Lower leg skin (tissue), 4 donors: ENCODE measurements around the gene HGS. TPM values are rescaled to one million over a fixed set of nuclear protein-coding genes. Genes with fewer than 3 reads are reported as not detected.

Experiments
- DNase-seq, 2 donors: peaks; one replicate each; pipeline ENCODE4 v3.0.0-alpha.2; 2019; ENCODE audit warnings: low spot score in 2 of 2
- H3K4me3 ChIP-seq: fragments of 200-600 bp; sonication (generic); 2 replicates; pipeline ENCODE4 v1.5.1; 2017; ENCODE audit warnings: mild to moderate bottlenecking, low read depth; ENCODE audit not compliant: poor library complexity, severe bottlenecking
- POLR2A ChIP-seq, 2 donors: fragments of 450-650 bp; IDR thresholded peaks; one replicate each; pipeline ENCODE4 v1.6.1; 2016 to 2017; ENCODE audit warnings: antibody characterized with exemption in 2 of 2, mild to moderate bottlenecking in 1 of 2, moderate library complexity in 1 of 2
- WGBS, 2 donors: methylation state at CpG; one replicate each; pipeline ENCODE4 v1.1.5; 2018; 5-methylcytosine and 5-hydroxymethylcytosine counted together
- intact Hi-C: fragments of 100-400 bp; cut with DNase I; formaldehyde crosslinking; loops from one replicate; pipeline ENCODE4 v1.15.0; 2023; ENCODE audit warnings: low total_unique reads
- total RNA-seq, 4 donors: library from RNA; depleted of rRNA; stranded (reverse); fragments of >200 nt; gene quantifications; one replicate each; pipeline ENCODE4 v1.1.0, GENCODE V29; 2016
- TF ChIP-seq, protein P1 (sequence below), 3 donors: fragments of 450-650 bp; IDR thresholded peaks; one replicate each; pipeline ENCODE4 v1.5.1; 2016; ENCODE audit warnings: antibody characterized with exemption in 3 of 3, mild to moderate bottlenecking in 3 of 3, moderate library complexity in 2 of 3

The HGS gene
- total RNA-seq, 4 donors from 2014 or later = 87.0 to 160 (median 92.1) TPM

DNA sequence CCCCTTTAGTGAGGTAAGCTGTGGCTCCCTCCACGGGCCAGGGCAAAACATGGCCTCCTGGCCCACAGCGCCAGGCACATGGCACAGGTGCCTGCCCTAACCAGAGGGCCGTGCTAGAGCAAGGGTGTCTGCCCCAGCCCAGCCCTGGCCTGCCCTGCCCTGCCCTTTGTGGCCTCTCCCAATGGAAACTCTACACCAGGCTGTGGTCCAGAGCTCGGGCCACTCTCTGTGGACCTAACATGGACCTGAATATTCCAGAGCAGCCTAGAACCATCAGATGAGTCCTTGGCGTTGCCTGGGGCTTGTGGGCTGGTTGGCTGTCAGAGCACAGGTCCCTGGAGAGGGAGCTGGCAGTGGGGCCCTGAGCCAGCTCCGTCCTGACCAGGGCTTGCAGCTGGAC is 11.4 kb downstream of the HGS start:
- 70 to 79% methylated on average over 4 to 6 of the region's 6 CpGs for WGBS, 2 donors
- no peak for DNase-seq
- no peak for TF ChIP-seq POLR2A (IDR thresholded peaks at IDR 0.05)
- TF ChIP-seq, protein P1, sequence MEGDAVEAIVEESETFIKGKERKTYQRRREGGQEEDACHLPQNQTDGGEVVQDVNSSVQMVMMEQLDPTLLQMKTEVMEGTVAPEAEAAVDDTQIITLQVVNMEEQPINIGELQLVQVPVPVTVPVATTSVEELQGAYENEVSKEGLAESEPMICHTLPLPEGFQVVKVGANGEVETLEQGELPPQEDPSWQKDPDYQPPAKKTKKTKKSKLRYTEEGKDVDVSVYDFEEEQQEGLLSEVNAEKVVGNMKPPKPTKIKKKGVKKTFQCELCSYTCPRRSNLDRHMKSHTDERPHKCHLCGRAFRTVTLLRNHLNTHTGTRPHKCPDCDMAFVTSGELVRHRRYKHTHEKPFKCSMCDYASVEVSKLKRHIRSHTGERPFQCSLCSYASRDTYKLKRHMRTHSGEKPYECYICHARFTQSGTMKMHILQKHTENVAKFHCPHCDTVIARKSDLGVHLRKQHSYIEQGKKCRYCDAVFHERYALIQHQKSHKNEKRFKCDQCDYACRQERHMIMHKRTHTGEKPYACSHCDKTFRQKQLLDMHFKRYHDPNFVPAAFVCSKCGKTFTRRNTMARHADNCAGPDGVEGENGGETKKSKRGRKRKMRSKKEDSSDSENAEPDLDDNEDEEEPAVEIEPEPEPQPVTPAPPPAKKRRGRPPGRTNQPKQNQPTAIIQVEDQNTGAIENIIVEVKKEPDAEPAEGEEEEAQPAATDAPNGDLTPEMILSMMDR (IDR thresholded peaks at IDR 0.05) = no peak
- intact Hi-C loops = no loop called here
- no peak overlapping the region for H3K4me3 ChIP-seq

DNA sequence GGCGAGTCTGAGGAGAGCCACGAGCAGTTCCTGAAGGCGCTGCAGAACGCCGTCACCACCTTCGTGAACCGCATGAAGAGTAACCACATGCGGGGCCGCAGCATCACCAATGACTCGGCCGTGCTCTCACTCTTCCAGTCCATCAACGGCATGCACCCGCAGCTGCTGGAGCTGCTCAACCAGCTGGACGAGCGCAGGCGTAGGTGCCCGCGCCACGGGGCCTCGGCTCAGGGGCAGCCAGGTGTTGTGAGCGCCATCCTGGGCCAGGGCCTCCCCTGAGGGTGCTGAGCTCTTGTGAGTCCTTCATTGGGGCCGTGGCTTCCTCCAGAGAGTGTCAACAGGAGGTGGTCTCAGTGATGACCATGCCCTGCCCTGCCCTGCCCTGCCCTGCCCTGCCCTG is 12.0 kb downstream of the HGS start:
- H3K4me3 ChIP-seq = no peak overlapping the region
- WGBS, 2 donors = 89 to 90% methylated on average over 4 to 7 of the region's 22 CpGs
- intact Hi-C loops = no loop called here
- DNase-seq = no peak
- no peak for TF ChIP-seq POLR2A (IDR thresholded peaks at IDR 0.05)
- TF ChIP-seq, protein P1 (IDR thresholded peaks at IDR 0.05) = no peak

DNA sequence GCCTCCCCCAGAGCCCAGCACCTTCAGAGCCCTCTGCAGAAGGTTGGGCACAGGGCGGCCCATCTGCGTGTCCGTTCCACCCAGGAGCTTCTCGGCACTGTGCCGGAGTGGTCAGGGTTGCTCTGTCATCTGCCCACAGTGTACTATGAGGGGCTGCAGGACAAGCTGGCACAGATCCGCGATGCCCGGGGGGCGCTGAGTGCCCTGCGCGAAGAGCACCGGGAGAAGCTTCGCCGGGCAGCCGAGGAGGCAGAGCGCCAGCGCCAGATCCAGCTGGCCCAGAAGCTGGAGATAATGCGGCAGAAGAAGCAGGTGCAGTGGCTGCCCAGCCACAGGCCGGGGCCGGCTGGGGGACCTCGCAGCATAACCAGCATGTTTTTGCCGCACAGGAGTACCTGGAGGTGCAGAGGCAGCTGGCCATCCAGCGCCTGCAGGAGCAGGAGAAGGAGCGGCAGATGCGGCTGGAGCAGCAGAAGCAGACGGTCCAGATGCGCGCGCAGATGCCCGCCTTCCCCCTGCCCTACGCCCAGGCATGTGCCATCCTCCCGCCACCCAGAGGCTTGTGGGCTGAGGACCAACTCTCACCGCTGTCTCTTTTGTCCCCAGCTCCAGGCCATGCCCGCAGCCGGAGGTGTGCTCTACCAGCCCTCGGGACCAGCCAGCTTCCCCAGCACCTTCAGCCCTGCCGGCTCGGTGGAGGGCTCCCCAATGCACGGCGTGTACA is 12.6 kb downstream of the HGS start:
- no peak for TF ChIP-seq POLR2A (IDR thresholded peaks at IDR 0.05)
- TF ChIP-seq, protein P1 (IDR thresholded peaks at IDR 0.05) = no peak
- no peak for DNase-seq
- intact Hi-C loops = no loop called here
- 90 to 94% methylated on average over 33 to 40 of the region's 40 CpGs for WGBS, 2 donors
- no peak overlapping the region for H3K4me3 ChIP-seq

DNA sequence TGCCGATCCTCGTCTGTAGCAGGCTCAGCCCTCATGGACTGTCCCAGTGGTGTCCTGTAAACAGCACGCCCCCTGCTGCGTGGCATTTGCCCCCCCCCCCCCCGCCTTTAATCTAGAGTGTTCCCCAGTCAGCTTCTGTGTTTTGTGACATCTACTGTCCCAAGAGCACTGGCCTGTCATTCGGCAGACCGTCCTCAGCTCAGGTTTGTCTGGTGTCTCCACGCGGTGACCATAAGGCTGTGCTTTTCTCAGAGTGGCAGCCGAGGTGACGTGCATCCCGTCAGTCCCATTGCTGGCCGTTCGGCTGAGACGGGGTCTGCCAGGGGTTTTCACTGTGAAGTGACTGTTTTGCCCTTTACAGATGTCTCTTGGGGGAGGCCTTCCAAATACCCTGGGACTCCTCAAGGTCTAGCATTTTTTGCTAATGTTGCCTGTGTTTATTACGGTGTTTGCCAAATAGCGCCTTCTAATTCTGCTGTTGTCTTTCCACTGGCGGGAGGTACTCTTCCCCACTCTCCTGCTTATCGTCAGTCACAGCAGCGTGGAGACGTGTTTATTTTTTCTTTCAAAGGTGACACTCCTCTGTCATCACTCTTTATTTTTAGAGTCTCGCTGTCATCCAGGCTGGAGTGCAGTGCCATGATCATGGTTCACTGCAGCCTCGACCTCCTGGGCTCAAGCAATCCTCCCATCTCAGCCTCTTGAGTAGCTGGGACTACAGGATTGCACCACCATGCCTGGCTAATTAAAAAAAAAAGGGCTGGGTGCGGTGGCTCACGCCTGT is 13.6 kb downstream of the HGS start:
- 84 to 86% methylated on average over 19 to 25 of the region's 25 CpGs for WGBS, 2 donors
- DNase-seq = no peak
- intact Hi-C loops = no loop called here
- no peak overlapping the region for H3K4me3 ChIP-seq
- TF ChIP-seq, protein P1 (IDR thresholded peaks at IDR 0.05) = no peak
- TF ChIP-seq POLR2A (IDR thresholded peaks at IDR 0.05) = no peak

DNA sequence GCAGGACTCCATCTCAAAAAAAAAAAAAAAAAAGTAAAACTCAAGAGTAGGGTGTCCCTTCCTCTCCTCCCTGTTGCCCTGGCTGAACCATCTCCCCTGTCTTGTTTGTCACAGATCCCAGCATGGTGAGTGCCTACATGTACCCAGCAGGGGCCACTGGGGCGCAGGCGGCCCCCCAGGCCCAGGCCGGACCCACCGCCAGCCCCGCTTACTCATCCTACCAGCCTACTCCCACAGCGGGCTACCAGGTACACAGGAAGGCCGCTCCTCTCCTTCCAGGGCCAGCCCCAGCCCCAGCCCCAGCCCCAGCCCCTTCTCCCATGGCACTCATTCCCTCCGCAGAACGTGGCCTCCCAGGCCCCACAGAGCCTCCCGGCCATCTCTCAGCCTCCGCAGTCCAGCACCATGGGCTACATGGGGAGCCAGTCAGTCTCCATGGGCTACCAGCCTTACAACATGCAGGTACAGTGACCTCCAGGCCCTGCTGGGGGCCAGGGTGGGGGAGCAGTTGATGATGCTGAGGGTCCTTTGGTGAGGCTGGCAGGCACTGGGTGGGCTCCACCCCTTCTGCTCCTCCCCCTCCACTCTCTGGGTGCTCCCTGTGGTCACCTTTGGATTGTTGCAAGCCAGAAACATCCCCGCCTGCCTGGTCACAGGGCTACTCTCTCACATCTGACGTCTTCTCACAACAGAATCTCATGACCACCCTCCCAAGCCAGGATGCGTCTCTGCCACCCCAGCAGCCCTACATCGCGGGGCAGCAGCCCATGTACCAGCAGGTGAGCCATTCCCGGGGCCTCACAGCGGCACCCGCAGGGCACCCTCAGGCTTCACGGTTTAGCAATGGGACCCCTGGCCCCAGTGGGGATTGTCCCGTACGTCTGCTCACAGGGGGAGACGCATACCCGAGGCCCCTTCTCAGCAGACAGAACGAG is 16.8 kb downstream of the HGS start:
- H3K4me3 ChIP-seq = no peak overlapping the region
- intact Hi-C loops = no loop called here
- no peak for TF ChIP-seq POLR2A (IDR thresholded peaks at IDR 0.05)
- TF ChIP-seq, protein P1 (IDR thresholded peaks at IDR 0.05) = no peak
- 85 to 86% methylated on average over 25 of the region's 25 CpGs for WGBS, 2 donors
- DNase-seq = no peak
